NCI-H2196 treated with DMSO at 0.1 percent for 48 hours (cell line): ENCODE measurements around the gene CARD9.
A peak's percentile ranks its signal among the peaks of the same experiment; 100 is the strongest.

ENCODE experiments used
- DNase-seq: peaks from one replicate; lab custom pipeline; 2025; ENCODE audit not compliant: unreplicated experiment; lab: John Stamatoyannopoulos, UW

Gene CARD9

DNA sequence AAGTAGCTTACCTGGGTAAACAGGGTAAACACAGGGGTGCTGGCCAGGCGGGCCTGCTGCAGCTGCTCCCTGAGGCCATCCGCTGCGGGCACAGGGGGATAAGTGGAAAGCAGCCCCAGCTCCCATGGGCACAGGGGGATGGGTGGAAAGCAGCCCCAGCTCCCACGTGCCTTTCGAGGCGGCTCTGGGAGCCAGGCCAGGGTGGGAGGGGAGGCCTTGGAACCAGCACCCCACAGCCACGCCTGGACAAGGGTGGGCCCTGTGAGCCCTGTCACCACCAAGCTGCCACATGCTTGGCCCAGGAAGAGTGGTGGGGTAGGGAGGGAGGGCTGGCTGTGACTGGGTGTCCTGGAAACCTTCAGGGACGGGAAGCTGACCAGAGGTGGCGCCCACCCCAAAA, 7.8 kb upstream of the CARD9 start:
- no peak for DNase-seq

- DNase-seq = no peak
These were observed 6.9 kb upstream of the CARD9 start for GRCh38 chr9:136380381-136380780.

DNA sequence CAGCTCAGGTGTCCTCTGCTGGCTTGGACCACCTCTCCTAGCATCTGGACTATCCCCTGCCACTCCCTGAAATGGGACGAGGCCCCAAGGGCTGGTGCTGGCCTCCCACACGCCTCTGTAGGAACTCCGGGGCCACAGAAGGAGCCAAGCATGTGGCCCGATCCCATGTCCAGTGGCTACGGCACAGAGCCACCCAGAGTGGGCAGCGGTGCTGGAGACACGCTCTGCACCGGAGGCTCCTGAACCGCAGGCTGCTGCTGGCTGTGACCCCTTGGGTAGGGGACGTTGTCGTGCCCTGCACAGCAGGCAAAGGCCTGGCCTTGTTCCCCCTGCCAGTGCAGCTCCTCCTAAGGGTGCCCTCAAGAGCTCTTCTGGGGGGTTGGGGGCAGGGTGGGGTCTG, 6.4 kb upstream of the CARD9 start:
- no peak for DNase-seq

DNA sequence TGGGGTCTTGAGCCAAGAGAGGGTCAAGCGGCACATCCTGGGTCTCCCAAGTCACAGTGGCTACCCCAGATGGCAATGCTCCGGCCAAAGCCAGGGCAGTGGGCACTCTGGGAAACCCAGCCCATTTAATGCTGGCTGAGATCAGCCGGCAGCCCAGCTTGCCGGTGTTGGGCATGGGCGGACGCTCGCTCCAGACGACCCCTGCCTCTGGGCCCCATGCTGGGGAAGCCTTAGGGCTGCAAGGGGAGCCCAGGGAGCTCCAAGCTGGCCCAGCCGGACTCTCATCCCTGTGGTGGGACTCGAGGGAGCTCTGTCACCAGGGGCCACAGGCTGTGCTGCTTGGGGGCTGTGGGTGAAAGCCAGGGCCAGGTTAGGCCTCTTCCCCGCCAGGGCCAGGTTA, 5.9 kb upstream of the CARD9 start:
- DNase-seq = no peak

DNA sequence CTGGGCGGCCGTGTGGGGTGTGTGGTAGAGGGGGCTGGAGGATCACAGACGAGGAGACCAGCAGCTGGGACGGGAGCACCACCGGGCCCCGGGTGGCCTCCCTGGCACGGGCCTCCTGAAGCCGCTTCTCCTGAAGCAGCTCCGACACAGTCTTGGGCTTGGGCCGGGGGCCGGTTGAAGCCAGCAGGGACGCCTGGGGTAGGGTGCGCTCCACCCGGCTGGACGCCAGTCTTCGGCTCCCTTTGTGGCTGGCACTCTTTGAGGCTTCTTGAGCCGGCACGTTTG, 5.5 kb upstream of the CARD9 start:
- DNase-seq = no peak

DNA sequence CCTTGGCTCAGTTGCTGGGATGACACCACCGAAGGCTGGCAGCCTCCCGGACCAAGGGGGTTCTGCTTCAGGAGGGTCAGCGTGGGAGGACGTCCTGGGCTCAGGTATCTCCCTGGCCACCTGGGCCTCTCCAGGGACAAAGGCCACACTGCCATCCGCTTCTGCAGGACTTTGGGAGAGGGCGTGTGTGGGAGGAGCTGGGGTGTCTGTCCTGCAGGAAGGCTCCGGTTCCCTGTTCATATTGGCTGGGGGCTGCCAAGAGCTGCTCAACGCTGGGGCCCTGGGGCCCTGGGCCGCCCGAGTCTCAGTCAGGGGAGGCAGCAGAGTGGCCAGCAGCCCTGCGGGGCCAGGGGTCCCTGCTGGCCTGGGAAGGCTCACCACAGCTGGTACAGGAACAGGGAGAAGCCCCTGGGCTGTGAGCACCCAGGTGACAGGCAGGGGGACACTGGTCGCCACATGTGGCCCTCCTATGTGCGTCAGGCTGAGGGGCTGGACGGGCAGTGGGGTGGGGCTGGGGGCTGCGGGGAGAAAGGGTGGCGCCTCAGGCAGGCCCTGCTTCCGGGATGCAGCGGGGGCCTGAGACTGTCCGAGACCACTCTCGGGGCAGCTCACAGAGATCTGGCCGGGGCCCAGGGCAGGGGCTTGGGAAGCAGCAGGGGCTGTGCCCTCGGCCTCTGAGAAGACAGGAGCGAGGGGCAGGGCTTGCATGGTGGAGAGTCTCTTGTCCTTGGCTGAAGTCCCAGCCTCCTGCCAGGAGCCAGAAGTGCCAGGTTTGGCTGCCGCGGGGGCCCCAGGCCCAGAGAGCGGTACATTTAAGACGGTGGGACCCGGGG, 4.9 kb upstream of the CARD9 start:
- no peak for DNase-seq

- no peak for DNase-seq
These were observed 4.1 kb upstream of the CARD9 start for GRCh38 chr9:136377341-136378169.

- DNase-seq = no peak
These were observed 3.0 kb upstream of the CARD9 start for GRCh38 chr9:136376457-136376856.

DNA sequence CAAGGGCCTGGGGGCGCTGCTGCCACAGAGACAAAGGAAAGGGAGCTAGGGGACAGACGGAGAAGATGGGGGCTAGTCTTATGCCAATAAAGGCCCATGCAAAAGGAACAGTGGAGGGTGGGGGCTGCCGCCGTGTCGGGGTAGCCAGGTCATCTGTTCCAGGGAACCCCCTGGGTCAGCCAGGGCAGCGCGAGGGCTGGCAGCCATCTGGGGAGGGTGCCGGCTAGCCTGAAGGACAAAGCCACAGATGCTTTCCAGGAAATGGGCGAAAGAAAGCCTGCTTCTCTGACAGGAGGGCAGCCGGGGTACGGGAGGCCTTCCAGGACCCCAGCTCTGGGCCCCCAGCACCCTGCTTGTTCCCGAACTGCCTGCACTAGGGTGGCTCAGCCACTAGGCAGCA, 1.6 kb upstream of the CARD9 start:
- DNase-seq = no peak

- DNase-seq = no peak
These were observed 710 bp upstream of the CARD9 start for GRCh38 chr9:136374183-136374575.

- DNase-seq = peak; percentile 44
These were observed 739 bp downstream of the CARD9 start for GRCh38 chr9:136372561-136373299.

- no peak for DNase-seq
These were observed 1.5 kb downstream of the CARD9 start for GRCh38 chr9:136372006-136372405.

DNA sequence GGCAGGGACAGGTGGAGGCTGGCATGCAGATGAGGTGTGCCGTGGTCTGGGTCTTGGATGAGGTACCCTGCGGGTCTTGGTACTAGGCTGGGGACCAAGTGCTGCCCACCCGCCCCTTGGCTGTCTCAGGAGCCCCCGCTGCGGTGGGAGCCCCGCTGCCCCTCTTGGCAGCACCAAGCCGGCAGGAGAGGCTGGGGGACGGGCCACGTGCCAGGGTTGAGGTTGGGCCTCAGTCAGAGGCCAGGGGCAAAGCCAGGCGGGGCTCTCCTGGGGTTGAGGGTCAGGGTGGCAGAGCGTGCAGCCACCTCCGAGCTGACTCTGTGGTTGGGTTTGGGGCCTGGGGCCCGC, 2.0 kb downstream of the CARD9 start:
- no peak for DNase-seq

DNA sequence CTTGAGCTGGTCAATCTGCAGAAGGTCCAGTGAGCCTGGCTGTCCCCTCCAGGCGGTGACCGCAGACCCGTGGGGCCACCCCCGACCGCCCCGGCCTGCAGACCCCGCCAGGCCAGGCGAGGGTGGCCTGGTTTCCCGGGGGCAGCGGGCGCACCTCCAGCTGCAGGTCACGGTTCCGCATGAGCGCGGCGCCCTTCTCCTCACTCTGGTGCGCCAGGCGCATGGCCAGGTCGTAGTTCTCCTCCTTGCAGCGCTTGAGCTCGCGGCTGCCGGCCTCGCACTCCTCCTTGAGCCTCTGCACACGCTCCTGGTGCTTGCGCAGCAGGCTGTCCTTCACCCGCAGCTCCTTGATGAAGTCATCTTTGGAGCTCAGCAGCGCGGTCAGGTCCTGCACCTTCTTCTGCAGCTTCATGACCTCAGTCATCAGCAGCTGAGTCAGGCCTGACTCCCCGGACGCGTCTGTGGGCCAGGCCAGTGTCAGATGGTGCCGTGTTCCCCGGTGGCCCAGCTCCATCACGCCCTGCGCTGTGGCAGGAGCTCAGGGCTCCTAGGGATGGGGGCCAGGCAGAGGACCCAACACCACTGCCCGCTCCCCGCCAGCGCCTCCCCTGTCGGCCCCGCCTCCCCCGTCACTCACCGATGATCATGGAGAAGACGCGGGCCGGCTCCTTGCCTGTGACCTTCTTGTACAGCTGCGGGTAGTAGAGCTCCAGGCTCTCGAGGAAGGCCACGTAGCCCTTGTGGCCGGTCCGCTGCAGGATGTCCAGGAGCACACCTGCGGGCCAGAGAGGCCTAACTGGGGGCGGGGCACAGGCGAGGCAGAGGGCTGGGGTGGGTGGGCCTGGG, 2.6 kb downstream of the CARD9 start:
- no peak for DNase-seq

GRCh38 chr9:136370037-136370436, 3.4 kb downstream of the CARD9 start:
- DNase-seq = no peak

GRCh38 chr9:136368190-136368589, 5.3 kb downstream of the CARD9 start:
- DNase-seq = no peak

- no peak for DNase-seq
These were observed 5.9 kb downstream of the CARD9 start for GRCh38 chr9:136367296-136368145.

DNA sequence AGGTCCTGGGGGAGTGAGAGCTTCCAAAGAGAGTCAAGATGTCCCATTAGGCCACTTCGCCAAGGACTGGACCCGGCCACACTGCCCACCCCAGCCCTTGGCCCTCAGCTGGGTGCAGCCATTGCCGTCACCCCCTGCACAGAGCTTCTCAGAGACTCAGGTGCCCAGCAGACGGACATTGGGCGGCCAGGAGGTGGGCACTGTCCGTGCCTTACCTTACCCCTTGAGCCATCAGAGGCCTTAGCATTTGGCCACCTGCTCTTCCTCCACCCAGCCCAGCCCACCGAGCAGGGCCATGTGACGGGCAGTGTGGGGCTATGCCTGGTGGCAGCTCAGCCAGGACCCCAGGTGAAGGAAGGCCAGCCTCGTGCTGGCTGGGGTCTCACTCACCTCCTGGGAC, 6.6 kb downstream of the CARD9 start:
- no peak for DNase-seq

GRCh38 chr9:136365775-136366222, 7.7 kb downstream of the CARD9 start:
- DNase-seq = no peak
